PC-3 (cell line): ENCODE measurements around the gene ILDR1. TPM values are rescaled to one million over a fixed set of nuclear protein-coding genes. Genes with fewer than 3 reads are reported as not detected.

Experiments
- ATAC-seq: fragments of 200-7000 bp; cut with Tn5 transposase; 2 replicates; pipeline ENCODE4 v1.9.1; 2020; ENCODE audit warnings: mild to moderate bottlenecking, moderate library complexity
- BruUV-seq: library from RNA; stranded (reverse); fragments of 400-500 nt; replicated peaks from 2 replicates; lab custom pipeline; 2021; lab: Mats Ljungman, UMichigan
- CTCF ChIA-PET: fragments of 300-600 bp; sonication (Branson Sonifier 250); formaldehyde crosslinking; loops from one replicate; lab custom pipeline; 2022; ENCODE audit warnings: antibody characterized with exemption; lab: Charles Lee
- POLR2A ChIA-PET: fragments of 300-600 bp; sonication (Branson Sonifier 250); formaldehyde crosslinking; loops from one replicate; lab custom pipeline; 2022; ENCODE audit warnings: antibody characterized with exemption; ENCODE audit not compliant: unreplicated experiment; lab: Charles Lee
- DNase-seq: peaks from one replicate; pipeline ENCODE4 v3.0.0-alpha.2; 2015
- H2AFZ ChIP-seq: fragments of 300-600 bp; sonication (generic); 2 replicates; pipeline ENCODE4 v1.6.0; 2016; ENCODE audit warnings: antibody characterized with exemption, low read length
- H3F3A ChIP-seq: fragments of 300-600 bp; sonication (generic); one replicate; pipeline ENCODE4 v1.6.0; 2017; ENCODE audit warnings: antibody characterized with exemption, low read length, control low read depth, mild to moderate bottlenecking; ENCODE audit not compliant: unreplicated experiment
- H3K27ac ChIP-seq: fragments of 300-600 bp; sonication (generic); 2 replicates; pipeline ENCODE4 v1.5.1; 2016; ENCODE audit warnings: mild to moderate bottlenecking, low read length
- H3K27me3 ChIP-seq: fragments of 300-600 bp; sonication (generic); 2 replicates; pipeline ENCODE4 v1.6.1; 2016; ENCODE audit warnings: low read length, mixed read lengths
- H3K36me3 ChIP-seq: fragments of 300-600 bp; sonication (generic); 2 replicates; pipeline ENCODE4 v1.6.1; 2016; ENCODE audit warnings: low read depth, mixed run types, low read length, mixed read lengths
- H3K4me1 ChIP-seq: fragments of 300-600 bp; sonication (generic); 2 replicates; pipeline ENCODE4 v1.5.1; 2016; ENCODE audit warnings: low read length; ENCODE audit not compliant: insufficient read depth
- H3K4me2 ChIP-seq: fragments of 300-600 bp; sonication (generic); 2 replicates; pipeline ENCODE4 v1.6.0; 2016; ENCODE audit warnings: low read length
- H3K4me3 ChIP-seq: fragments of 300-600 bp; sonication (generic); 2 replicates; pipeline ENCODE4 v1.5.1; 2016; ENCODE audit warnings: mild to moderate bottlenecking, low read length, mixed read lengths
- H3K79me2 ChIP-seq: fragments of 300-600 bp; sonication (generic); 2 replicates; pipeline ENCODE4 v1.6.1; 2017; ENCODE audit warnings: low read length, mixed read lengths
- H3K9ac ChIP-seq: fragments of 300-600 bp; sonication (generic); 2 replicates; pipeline ENCODE4 v1.6.0; 2016; ENCODE audit warnings: mild to moderate bottlenecking, low read length
- H3K9me2 ChIP-seq: fragments of 300-600 bp; sonication (generic); replicated peaks from 2 replicates; pipeline ENCODE4 v1.6.1; 2016; ENCODE audit warnings: mixed run types, low read length, mixed read lengths
- H3K9me3 ChIP-seq: fragments of 300-600 bp; sonication (generic); 2 replicates; pipeline ENCODE4 v1.6.1; 2016; ENCODE audit warnings: low read length, mixed read lengths
- H4K20me1 ChIP-seq: fragments of 300-600 bp; sonication (generic); 2 replicates; pipeline ENCODE4 v1.6.1; 2016; ENCODE audit warnings: low read length, mixed read lengths
- CTCF ChIP-seq: fragments of 300-600 bp; sonication (generic); conservative IDR thresholded peaks from 2 replicates; pipeline ENCODE4 v1.5.1; 2017; ENCODE audit warnings: antibody characterized with exemption, low read depth, mild to moderate bottlenecking, low read length
- EZH2 ChIP-seq: fragments of 300-600 bp; sonication (generic); IDR thresholded peaks from one replicate; pipeline ENCODE4 v1.6.1; 2017; ENCODE audit warnings: antibody characterized with exemption, mild to moderate bottlenecking, low read length; ENCODE audit not compliant: unreplicated experiment
- EZH2phosphoT487 ChIP-seq: fragments of 300-600 bp; sonication (generic); IDR thresholded peaks from 2 replicates; pipeline ENCODE4 v1.6.1; 2018; ENCODE audit warnings: mild to moderate bottlenecking, antibody characterized with exemption, low read length, borderline replicate concordance
- intact Hi-C: fragments of 100-400 bp; cut with micrococcal nuclease; formaldehyde crosslinking; loops from 2 replicates; pipeline ENCODE4 v1.9.0; 2023
- total RNA-seq: library from RNA; depleted of rRNA; stranded (reverse); fragments of >200 nt; gene quantifications from 2 replicates; pipeline ENCODE4 v1.2.3, GENCODE V29; 2014

ILDR1 gene
- total RNA-seq, 1 experiment from 2014 or later = 5.6 TPM

- ChIA-PET CTCF (interaction anchor here (0.5 to 1.2 kb wide), 9 partner anchors 9 to 449 kb away, joined by 3 to 11 read pairs (median 5); no protein-coding TSS in a partner anchor), POLR2A (interaction anchor here (0.6 kb wide), 1 partner anchor 251 kb away, joined by 7 read pairs; no protein-coding TSS in a partner anchor)
- TF ChIP-seq CTCF (peak; percentile 97), EZH2phosphoT487 (no peak), EZH2 (no peak)
- intact Hi-C loops = loop anchor here (1.0 to 10.0 kb wide), 6 partner anchors 25 to 448 kb away; partner anchors contain the start of genes EAF2, GOLGB1, IQCB1 and POLQ
- H3K4me2 ChIP-seq = peak overlapping the region; percentile 59
- no peaks in the 10 kb centered on the region for H3K79me2 ChIP-seq
- peak overlapping the region; percentile 69 for H3K9ac ChIP-seq
- H3K27me3 ChIP-seq = no peaks in the 10 kb centered on the region
- H3K9me2 ChIP-seq = no peaks in the 10 kb centered on the region
- H3F3A ChIP-seq = peaks cover 8% of the 10 kb centered on the region
- peak; percentile 92 for ATAC-seq
- peak overlapping the region; percentile 96 for H3K27ac ChIP-seq
- H3K4me3 ChIP-seq = 0 out of 2 replicates have a peak overlapping the region, but pooled peaks have one; percentile 12
- peak overlapping the region; percentile 91 for H2AFZ ChIP-seq
- peaks cover 52% of the 10 kb centered on the region for H3K4me1 ChIP-seq
- H3K9me3 ChIP-seq = no peaks in the 10 kb centered on the region
- DNase-seq = peak; percentile 98
- BruUV-seq = TSS peak; percentile 27
- H4K20me1 ChIP-seq = no peaks in the 10 kb centered on the region
- no peaks in the 10 kb centered on the region; the same call in 1 of the 2 replicates for H3K36me3 ChIP-seq
Measured at GRCh38 chr3:121995161-121996137, 26.6 kb downstream of the ILDR1 start.

- H3K36me3 ChIP-seq = no peaks in the 10 kb centered on the region; the same call in 1 of the 2 replicates
- no peaks in the 10 kb centered on the region for H3K9me2 ChIP-seq
- H3K4me2 ChIP-seq = peak overlapping the region; percentile 59
- H3K4me1 ChIP-seq = peaks cover 48% of the 10 kb centered on the region
- intact Hi-C loops = loop anchor here (2.0 to 10.0 kb wide), 3 partner anchors 24 to 250 kb away; partner anchors contain the start of gene GOLGB1
- peak overlapping the region; percentile 91 for H2AFZ ChIP-seq
- TF ChIP-seq EZH2 = no peak
- TF ChIP-seq EZH2phosphoT487 = no peak
- TF ChIP-seq CTCF = no peak
- no peaks in the 10 kb centered on the region for H4K20me1 ChIP-seq
- H3K9me3 ChIP-seq = no peaks in the 10 kb centered on the region
- CTCF ChIA-PET = no interaction called here
- peaks cover 8% of the 10 kb centered on the region for H3F3A ChIP-seq
- H3K9ac ChIP-seq = peak overlapping the region; percentile 69
- DNase-seq = no peak
- peak overlapping the region; percentile 96 for H3K27ac ChIP-seq
- H3K4me3 ChIP-seq = no peak overlapping the region
- no peak for ATAC-seq
- no TSS peak for BruUV-seq
- no peaks in the 10 kb centered on the region for H3K79me2 ChIP-seq
- no peaks in the 10 kb centered on the region for H3K27me3 ChIP-seq
- POLR2A ChIA-PET = no interaction called here
Measured at GRCh38 chr3:121994551-121994950, 27.5 kb downstream of the ILDR1 start.
